ENCODE results near the gene VCP.
A peak's percentile ranks its signal among the peaks of the same experiment; 100 is the strongest.

The VCP gene

DNA sequence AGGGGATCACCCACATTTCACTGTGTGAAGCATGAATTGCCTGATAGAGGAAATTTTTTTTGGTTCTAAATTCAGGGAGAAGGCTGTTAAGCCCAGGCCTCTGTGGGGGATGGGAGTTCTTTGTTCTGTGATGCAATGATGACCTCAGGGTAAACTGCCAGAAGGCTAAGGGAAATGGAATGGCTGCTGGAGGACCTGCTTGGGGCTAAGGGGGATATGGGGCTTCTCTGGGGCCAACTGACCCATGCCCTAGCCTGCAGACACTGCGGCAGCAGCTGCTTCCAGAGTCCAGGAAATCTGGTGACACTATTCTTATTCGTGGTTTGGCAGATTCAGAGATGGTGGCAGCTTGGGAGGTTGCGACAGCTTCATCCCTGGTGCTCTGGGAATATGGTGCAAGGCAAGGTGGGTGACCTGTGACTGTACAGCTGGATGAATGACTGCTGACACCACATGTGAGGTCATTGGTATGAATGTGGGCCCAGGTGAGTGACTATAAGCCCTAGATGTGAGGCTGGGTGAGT, 30.3 kb downstream of the VCP start:
- no peak overlapping the region for H3K4me3 ChIP-seq (ENCODE audit: low read depth, low read length)
- peak; percentile 87 for DNase-seq (ENCODE audit: low read depth)
- TF ChIP-seq MYC (IDR thresholded peaks at IDR 0.05; ENCODE audit: low read depth, low read length) (peak; percentile 61), POLR2A (IDR thresholded peaks at IDR 0.05; ENCODE audit: extremely low read depth, insufficient read length) (no peak)
- TF ChIP-seq, protein P1, sequence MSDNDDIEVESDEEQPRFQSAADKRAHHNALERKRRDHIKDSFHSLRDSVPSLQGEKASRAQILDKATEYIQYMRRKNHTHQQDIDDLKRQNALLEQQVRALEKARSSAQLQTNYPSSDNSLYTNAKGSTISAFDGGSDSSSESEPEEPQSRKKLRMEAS (IDR thresholded peaks at IDR 0.05; ENCODE audit: low read depth, low read length): 0 out of 2 replicates have a peak, but pooled peaks have one; percentile 10

DNA sequence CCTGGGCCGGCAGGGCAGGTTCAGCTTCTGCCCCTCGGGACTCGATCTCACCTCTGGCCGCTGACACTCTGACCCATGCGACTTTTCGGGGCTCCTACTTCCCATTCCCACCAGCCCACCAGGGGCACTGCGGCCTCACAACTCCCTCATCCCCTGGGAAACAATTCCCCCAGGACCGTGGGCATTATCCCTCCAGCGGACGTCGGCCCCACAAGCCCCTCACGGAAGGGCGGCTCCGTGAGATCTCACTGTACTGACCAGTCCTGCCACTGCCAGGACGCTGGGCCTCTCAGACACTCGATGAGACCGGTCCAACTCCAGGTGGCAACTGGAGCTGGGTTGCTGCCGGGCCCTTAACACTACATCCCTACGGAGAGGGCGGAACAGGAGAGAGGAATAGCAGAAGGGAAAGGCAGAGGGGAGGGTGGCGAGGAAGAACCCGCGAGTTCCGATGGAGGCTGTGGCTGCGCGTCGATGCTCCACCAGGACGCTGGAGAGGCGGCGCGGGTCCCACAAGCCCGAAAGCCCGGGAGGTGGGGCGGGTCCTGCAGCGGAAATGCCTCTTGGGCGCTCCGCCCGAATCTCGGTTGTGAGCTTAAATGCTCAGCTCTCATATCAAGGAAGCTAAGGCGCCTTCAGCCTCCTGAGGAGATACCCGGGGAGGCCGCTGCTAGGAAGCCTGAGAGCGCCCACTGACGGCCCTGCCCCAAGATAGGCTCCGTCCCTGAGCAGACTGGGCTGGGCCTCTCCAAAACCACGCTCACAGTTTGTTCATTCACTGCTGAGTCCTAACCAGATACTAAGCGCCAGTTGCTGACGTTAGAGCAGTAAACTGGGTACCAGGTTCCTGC, 36.3 kb downstream of the VCP start:
- H3K4me3 ChIP-seq (ENCODE audit: low read depth, low read length): no peak overlapping the region
- no peak for DNase-seq (ENCODE audit: low read depth)
- TF ChIP-seq MYC (IDR thresholded peaks at IDR 0.05; ENCODE audit: low read depth, low read length): no peak
- TF ChIP-seq, protein P1 (IDR thresholded peaks at IDR 0.05; ENCODE audit: low read depth, low read length): no peak
- TF ChIP-seq, protein P2, sequence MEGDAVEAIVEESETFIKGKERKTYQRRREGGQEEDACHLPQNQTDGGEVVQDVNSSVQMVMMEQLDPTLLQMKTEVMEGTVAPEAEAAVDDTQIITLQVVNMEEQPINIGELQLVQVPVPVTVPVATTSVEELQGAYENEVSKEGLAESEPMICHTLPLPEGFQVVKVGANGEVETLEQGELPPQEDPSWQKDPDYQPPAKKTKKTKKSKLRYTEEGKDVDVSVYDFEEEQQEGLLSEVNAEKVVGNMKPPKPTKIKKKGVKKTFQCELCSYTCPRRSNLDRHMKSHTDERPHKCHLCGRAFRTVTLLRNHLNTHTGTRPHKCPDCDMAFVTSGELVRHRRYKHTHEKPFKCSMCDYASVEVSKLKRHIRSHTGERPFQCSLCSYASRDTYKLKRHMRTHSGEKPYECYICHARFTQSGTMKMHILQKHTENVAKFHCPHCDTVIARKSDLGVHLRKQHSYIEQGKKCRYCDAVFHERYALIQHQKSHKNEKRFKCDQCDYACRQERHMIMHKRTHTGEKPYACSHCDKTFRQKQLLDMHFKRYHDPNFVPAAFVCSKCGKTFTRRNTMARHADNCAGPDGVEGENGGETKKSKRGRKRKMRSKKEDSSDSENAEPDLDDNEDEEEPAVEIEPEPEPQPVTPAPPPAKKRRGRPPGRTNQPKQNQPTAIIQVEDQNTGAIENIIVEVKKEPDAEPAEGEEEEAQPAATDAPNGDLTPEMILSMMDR (IDR thresholded peaks at IDR 0.05; ENCODE audit: low read depth, low read length): no peak
- no peak for TF ChIP-seq POLR2A (IDR thresholded peaks at IDR 0.05; ENCODE audit: extremely low read depth, insufficient read length)

DNA sequence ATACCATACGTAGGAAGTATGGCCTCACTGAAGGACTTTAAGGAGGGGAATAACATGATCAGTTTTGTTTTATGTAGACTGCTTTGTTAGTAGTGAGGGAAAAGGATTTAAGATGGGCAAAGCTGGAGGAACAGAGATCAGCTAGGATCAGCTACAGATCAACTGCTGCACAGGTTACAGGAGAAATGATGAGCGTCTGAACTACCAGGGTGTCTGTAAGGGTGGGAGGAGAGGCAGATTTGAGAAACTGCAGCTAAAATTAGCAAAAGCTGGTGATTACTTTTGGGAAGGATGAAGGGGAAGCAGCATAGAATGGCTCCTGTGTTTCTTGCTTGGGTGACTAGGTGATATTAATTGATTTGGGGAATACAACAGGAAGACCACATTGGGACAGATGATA, 39.3 kb downstream of the VCP start:
- DNase-seq (ENCODE audit: low read depth): no peak
- no peak overlapping the region for H3K4me3 ChIP-seq (ENCODE audit: low read depth, low read length)
- TF ChIP-seq MYC (IDR thresholded peaks at IDR 0.05; ENCODE audit: low read depth, low read length) (no peak), POLR2A (IDR thresholded peaks at IDR 0.05; ENCODE audit: extremely low read depth, insufficient read length) (no peak)
- TF ChIP-seq, protein P2 (IDR thresholded peaks at IDR 0.05; ENCODE audit: low read depth, low read length): no peak
- TF ChIP-seq, protein P1 (IDR thresholded peaks at IDR 0.05; ENCODE audit: low read depth, low read length): no peak

DNA sequence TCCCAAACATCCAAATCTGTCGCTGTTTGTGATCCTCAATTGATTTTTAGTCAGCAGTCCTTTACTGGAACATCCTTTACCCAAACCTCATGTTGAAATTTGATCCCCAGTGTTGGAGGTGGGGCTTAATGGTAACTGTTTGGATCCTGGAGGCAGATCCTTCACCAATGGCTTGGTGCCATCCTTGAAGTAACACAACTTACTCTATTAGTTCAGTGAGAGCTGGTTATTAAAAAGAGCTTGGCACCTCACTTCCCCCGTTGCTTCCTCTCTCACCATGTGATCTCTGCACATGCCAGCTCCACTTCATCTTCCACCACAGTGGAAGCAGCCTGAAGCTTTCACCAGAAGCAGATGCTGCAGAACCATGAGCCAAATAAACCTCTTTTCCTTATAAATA, 42.6 kb downstream of the VCP start:
- TF ChIP-seq, protein P1 (IDR thresholded peaks at IDR 0.05; ENCODE audit: low read depth, low read length): peak; percentile 56
- TF ChIP-seq POLR2A (IDR thresholded peaks at IDR 0.05; ENCODE audit: extremely low read depth, insufficient read length) (no peak), MYC (IDR thresholded peaks at IDR 0.05; ENCODE audit: low read depth, low read length) (0 out of 2 replicates have a peak, but pooled peaks have one; percentile 29)
- TF ChIP-seq, protein P2 (IDR thresholded peaks at IDR 0.05; ENCODE audit: low read depth, low read length): no peak
- peak; percentile 31 for DNase-seq (ENCODE audit: low read depth)
- H3K4me3 ChIP-seq (ENCODE audit: low read depth, low read length): no peak overlapping the region

DNA sequence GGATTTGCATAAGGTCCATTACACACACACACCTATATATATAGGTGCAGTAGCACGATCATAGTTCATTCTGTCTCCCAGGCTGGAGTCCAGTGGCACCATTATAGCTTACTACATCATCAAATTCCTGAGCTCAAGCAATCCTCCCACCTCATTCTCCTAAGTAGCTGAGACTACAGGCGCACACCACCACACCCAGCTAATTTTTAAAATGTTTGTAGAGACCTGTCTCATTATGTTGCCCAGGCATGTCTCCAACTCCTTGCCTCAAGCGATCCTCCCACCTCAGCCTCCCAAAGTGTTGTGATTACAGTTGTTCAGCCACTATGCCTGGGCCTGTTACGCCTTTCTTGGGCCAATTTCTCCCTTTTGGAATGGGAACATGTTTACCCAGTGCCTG, 43.2 kb downstream of the VCP start:
- no peak for DNase-seq (ENCODE audit: low read depth)
- no peak overlapping the region for H3K4me3 ChIP-seq (ENCODE audit: low read depth, low read length)
- TF ChIP-seq MYC (IDR thresholded peaks at IDR 0.05; ENCODE audit: low read depth, low read length): no peak
- no peak for TF ChIP-seq POLR2A (IDR thresholded peaks at IDR 0.05; ENCODE audit: extremely low read depth, insufficient read length)
- TF ChIP-seq, protein P1 (IDR thresholded peaks at IDR 0.05; ENCODE audit: low read depth, low read length): no peak
- TF ChIP-seq, protein P2 (IDR thresholded peaks at IDR 0.05; ENCODE audit: low read depth, low read length): no peak

DNA sequence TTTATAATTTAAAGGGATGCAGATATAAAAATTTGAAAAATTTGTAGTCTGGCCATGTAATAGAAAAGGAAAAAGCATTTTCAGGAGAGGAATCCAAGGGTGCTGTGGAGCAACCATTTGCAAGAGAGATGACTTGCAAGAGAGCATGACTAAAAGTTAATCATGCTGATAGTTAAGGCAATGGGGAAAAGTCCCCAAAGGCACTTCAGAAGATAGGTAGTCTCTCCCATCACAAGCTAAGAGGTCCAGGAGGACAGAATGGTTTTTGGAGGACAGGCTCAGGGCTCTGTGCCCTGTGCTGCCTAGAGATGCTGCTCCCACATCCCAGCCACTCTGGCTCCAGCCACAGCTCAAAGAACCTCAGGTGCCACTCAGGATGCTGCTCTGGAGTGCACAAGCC, 44.1 kb downstream of the VCP start:
- H3K4me3 ChIP-seq (ENCODE audit: low read depth, low read length): no peak overlapping the region
- peak; percentile 29 for DNase-seq (ENCODE audit: low read depth)
- TF ChIP-seq MYC (IDR thresholded peaks at IDR 0.05; ENCODE audit: low read depth, low read length) (no peak), POLR2A (IDR thresholded peaks at IDR 0.05; ENCODE audit: extremely low read depth, insufficient read length) (no peak)
- TF ChIP-seq, protein P1 (IDR thresholded peaks at IDR 0.05; ENCODE audit: low read depth, low read length): no peak
- TF ChIP-seq, protein P2 (IDR thresholded peaks at IDR 0.05; ENCODE audit: low read depth, low read length): no peak

Data from NB4 (cell line).